Activated naive CD8-positive, alpha-beta T cell (primary cell): ENCODE results near the gene PITPNC1.
"Not testable (repeated sequence)": the region's sequence is repeated elsewhere in the genome, so short reads cannot be mapped to it uniquely, and the experiment has no call there.

Experiments
- H3K27ac Mint-ChIP-seq: one replicate; pipeline ENCODE4 v1.8.0; 2021; ENCODE audit warnings: mixed read lengths
- H3K27me3 Mint-ChIP-seq: one replicate; pipeline ENCODE4 v1.8.0; 2021; ENCODE audit warnings: mixed read lengths
- H3K36me3 Mint-ChIP-seq: one replicate; pipeline ENCODE4 v1.8.0; 2021; ENCODE audit warnings: mixed read lengths
- H3K4me1 Mint-ChIP-seq: one replicate; pipeline ENCODE4 v1.8.0; 2021; ENCODE audit warnings: low read depth, mixed read lengths
- H3K4me3 Mint-ChIP-seq: one replicate; pipeline ENCODE4 v1.8.0; 2021; ENCODE audit warnings: mild to moderate bottlenecking, mixed read lengths
- H3K9me3 Mint-ChIP-seq: one replicate; pipeline ENCODE4 v1.8.0; 2021; ENCODE audit warnings: low read depth, mixed read lengths

Gene PITPNC1

GRCh38 chr17:67623767-67624166, 246.7 kb downstream of the PITPNC1 start:
- Mint-ChIP-seq H3K9me3 (no peaks in the 10 kb centered on the region), H3K27ac (peak overlapping the region; percentile 54), H3K27me3 (no peaks in the 10 kb centered on the region), H3K4me1 (peaks cover 10% of the 10 kb centered on the region), H3K36me3 (peaks cover 5% of the 10 kb centered on the region), H3K4me3 (no peak overlapping the region)

GRCh38 chr17:67624886-67625656, 248.0 kb downstream of the PITPNC1 start:
- Mint-ChIP-seq H3K36me3 (peaks cover 5% of the 10 kb centered on the region), H3K9me3 (no peaks in the 10 kb centered on the region), H3K27me3 (no peaks in the 10 kb centered on the region), H3K4me3 (no peak overlapping the region), H3K4me1 (peaks cover 10% of the 10 kb centered on the region), H3K27ac (peak overlapping the region; percentile 34)

DNA sequence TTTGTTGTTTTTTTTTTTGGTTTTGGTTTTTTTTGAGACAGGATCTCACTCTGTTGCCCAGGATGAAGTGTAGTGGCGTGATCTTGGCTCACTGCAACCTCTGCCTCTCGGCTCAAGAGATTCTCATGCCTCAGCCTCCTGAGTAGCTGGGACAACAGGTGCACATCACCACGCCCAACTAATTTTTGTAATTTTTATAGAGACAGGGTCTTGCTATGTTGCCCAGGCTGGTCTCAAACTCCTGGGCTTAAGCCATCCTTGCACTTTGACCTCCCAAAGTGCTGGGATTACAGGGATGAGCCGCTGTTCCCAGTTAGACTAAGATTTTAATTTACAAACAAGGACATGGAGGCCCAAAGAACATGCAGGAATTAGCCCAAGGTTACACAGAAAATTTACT, 248.9 kb downstream of the PITPNC1 start:
- Mint-ChIP-seq H3K9me3 (no peaks in the 10 kb centered on the region), H3K4me3 (no peak overlapping the region), H3K27ac (no peak overlapping the region), H3K36me3 (peaks cover 5% of the 10 kb centered on the region), H3K27me3 (no peaks in the 10 kb centered on the region), H3K4me1 (peaks cover 10% of the 10 kb centered on the region)

DNA sequence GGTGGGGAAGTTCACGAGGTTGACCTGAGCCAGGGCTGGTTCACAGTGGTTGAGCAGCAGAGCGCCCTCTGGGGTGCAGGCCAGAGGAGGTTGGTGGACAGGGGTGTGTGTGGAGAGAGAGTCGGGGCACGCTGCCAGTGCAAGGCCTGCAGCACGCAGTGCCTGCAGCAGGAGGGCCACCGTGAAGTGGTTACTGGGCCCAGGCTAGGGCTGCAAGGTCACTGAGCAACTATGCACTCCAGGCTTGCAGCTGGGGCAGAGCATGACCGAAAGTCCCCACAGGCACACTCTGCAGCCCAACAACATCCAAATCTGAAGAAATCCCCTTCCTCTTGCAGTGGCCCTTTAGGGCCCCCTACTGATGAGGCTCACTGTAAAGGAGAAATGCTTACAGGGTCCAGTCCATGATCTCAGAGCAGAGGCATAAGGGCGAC, 251.5 kb downstream of the PITPNC1 start:
- Mint-ChIP-seq H3K27ac (peak overlapping the region; percentile 75), H3K4me1 (peaks cover 10% of the 10 kb centered on the region), H3K4me3 (no peak overlapping the region), H3K36me3 (peaks cover 10% of the 10 kb centered on the region), H3K9me3 (no peaks in the 10 kb centered on the region), H3K27me3 (no peaks in the 10 kb centered on the region)

DNA sequence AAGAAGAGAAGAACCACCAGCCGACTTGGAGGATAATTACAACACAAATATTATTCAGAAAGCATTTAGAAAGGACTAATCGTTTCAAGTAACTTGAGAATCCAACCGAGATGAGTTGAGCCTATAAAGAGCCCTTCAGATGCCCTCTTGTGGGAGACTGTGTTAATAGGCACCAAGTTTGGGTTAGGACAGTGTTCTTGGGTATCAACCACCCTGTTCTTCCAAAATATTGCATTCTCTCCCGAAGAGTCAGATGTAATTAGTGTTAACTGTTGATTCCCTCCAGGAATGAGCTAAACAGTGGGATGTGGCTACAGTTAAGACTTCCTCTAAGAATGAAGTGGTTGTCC, 252.9 kb downstream of the PITPNC1 start:
- H3K27ac Mint-ChIP-seq: peak overlapping the region; percentile 50
- H3K4me3 Mint-ChIP-seq: no peak overlapping the region
- peaks cover 10% of the 10 kb centered on the region for H3K36me3 Mint-ChIP-seq
- H3K4me1 Mint-ChIP-seq: peaks cover 8% of the 10 kb centered on the region
- H3K9me3 Mint-ChIP-seq: no peaks in the 10 kb centered on the region
- H3K27me3 Mint-ChIP-seq: no peaks in the 10 kb centered on the region

DNA sequence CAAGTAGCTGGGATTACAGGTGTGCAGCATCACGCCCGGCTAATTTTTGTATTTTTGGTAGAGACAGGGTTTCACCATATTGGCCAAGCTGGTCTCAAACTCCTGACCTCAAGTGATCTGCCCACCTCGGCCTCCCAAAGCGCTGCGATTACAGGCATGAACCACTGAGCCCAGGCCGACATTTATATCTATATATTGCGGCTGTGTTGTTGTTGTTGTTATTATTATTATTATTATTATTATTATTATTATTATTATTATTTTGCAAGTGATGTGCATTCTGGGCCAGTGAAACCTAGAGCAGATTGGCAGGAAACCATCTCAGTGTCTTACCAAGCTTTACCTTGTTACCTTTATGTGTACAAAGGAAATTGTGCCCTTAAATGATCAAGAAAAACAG, 253.8 kb downstream of the PITPNC1 start:
- not testable (repeated sequence) for H3K4me1 Mint-ChIP-seq, H3K27ac Mint-ChIP-seq, H3K9me3 Mint-ChIP-seq, H3K4me3 Mint-ChIP-seq, H3K27me3 Mint-ChIP-seq
- peaks cover 13% of the 10 kb centered on the region for H3K36me3 Mint-ChIP-seq

DNA sequence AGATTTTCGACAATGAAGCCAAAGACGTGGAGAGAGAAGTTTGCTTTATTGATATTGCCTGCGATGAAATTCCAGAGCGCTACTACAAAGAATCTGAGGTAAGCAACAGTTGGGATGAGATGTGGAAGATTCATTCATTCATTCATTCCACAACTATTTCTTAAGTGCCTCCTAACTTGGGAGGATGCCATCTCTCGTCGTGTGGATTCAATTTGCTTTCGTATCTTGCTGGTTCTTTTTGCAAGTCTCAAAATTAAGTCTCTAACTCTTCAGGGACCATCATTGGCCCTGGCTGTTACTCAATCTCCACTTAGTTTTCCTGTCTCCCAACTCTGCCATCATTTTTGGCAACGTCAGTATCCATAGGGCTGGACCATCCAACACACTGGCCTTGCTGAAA, 255.1 kb downstream of the PITPNC1 start:
- Mint-ChIP-seq H3K36me3 (peaks cover 11% of the 10 kb centered on the region), H3K4me1 (peaks cover 8% of the 10 kb centered on the region), H3K27me3 (no peaks in the 10 kb centered on the region), H3K4me3 (no peak overlapping the region), H3K27ac (peak overlapping the region; percentile 47), H3K9me3 (no peaks in the 10 kb centered on the region)

DNA sequence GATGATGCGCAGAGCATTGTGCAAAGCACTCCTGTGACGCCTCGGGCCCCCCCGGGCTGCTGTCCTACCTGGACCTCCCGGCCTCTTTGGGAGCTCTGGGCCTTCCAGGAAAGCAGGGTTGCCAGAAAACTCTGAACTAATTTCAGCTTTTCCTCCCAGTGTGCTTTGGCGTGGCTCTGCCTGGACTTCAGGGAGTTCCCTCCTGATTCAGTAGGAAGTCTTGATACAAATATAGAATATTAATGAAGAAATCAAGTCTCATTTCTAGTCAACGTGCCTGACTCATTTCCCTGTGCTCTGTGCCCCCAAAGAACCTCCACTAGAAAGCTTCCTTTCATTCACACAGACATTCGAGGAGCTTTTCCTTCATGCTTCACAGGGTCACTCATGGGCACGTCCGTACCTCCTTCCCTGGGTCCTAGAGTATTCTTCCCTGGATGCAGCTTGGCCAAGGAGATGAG, 256.7 kb downstream of the PITPNC1 start:
- no peaks in the 10 kb centered on the region for H3K9me3 Mint-ChIP-seq
- H3K4me3 Mint-ChIP-seq: no peak overlapping the region
- H3K4me1 Mint-ChIP-seq: no peaks in the 10 kb centered on the region
- peaks cover 8% of the 10 kb centered on the region for H3K36me3 Mint-ChIP-seq
- H3K27ac Mint-ChIP-seq: no peak overlapping the region
- H3K27me3 Mint-ChIP-seq: no peaks in the 10 kb centered on the region

- Mint-ChIP-seq H3K4me3 (no peak overlapping the region), H3K4me1 (no peaks in the 10 kb centered on the region), H3K27me3 (no peaks in the 10 kb centered on the region), H3K9me3 (no peaks in the 10 kb centered on the region), H3K27ac (peak overlapping the region; percentile 25), H3K36me3 (peaks cover 8% of the 10 kb centered on the region)
Measured at GRCh38 chr17:67635681-67636080, 258.6 kb downstream of the PITPNC1 start.

DNA sequence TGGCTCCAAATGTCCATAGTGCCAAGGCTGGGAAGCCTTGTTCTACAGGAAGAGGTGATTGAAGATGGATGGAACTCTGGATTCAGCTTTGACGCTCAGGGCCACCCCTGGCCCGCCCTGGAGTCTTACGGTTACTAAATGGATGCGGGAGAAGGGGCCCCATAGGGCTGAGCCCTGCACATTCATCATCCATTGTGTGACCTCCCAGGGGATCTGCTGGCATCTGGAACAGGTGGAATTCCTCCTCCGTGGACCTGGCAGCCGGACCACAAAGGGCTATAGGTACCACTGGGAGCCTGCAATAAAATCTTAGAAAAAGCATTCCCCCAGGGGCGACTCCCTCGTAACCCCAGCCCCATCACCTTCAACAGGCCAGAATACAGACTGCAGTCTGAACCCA, 259.2 kb downstream of the PITPNC1 start:
- H3K27ac Mint-ChIP-seq: no peak overlapping the region
- no peak overlapping the region for H3K4me3 Mint-ChIP-seq
- H3K36me3 Mint-ChIP-seq: peaks cover 10% of the 10 kb centered on the region

GRCh38 chr17:67636834-67637520, 259.9 kb downstream of the PITPNC1 start:
- H3K27ac Mint-ChIP-seq: no peak overlapping the region
- no peaks in the 10 kb centered on the region for H3K9me3 Mint-ChIP-seq

More for the DNA sequence above, 259.2 kb downstream of the PITPNC1 start:
- Mint-ChIP-seq H3K9me3 (no peaks in the 10 kb centered on the region), H3K27me3 (no peaks in the 10 kb centered on the region), H3K4me1 (no peaks in the 10 kb centered on the region)

DNA sequence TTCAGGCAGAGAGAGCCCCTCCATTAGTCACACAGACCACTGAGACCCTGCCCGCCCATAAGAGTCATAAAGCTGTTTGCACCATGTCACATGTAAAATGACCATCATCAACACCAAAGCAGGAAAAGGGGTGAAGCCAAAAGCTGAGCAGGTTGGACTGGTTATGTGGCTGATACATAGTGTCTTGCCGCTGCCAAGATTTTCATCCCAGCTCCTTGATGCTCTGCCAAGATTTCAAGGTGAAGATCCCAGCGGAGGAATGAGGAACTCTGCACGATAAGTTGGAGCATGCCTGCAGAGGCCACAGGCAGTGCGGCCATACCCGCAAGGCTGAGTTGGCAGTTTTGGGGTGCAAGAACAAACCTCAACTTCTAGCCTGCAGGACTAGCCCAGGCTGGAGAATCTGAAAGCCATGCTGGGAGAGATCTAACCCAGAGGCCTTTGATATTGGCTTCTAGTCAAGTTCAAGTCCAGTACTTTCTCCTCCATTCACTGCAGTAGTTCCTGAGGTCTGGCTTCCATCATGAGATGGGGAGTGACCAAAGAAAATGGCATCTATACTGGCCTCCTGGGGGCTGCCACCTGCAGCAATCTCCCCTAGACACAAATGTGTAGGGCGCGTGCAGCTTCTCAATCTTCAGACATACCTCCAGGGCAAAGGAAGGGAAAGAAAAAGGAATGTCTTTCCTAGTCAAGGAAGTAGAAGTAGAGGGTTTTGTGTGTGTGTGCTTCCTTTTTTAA, 261.0 kb downstream of the PITPNC1 start:
- H3K36me3 Mint-ChIP-seq: peaks cover 5% of the 10 kb centered on the region
- no peak overlapping the region for H3K27ac Mint-ChIP-seq
- H3K9me3 Mint-ChIP-seq: no peaks in the 10 kb centered on the region
- no peaks in the 10 kb centered on the region for H3K4me1 Mint-ChIP-seq
- H3K27me3 Mint-ChIP-seq: no peaks in the 10 kb centered on the region
- no peak overlapping the region for H3K4me3 Mint-ChIP-seq

More at GRCh38 chr17:67636834-67637520, 259.9 kb downstream of the PITPNC1 start:
- no peak overlapping the region for H3K4me3 Mint-ChIP-seq
- H3K36me3 Mint-ChIP-seq: peaks cover 8% of the 10 kb centered on the region
- no peaks in the 10 kb centered on the region for H3K27me3 Mint-ChIP-seq
- H3K4me1 Mint-ChIP-seq: no peaks in the 10 kb centered on the region

- no peaks in the 10 kb centered on the region for H3K4me1 Mint-ChIP-seq
- no peaks in the 10 kb centered on the region for H3K9me3 Mint-ChIP-seq
- H3K27ac Mint-ChIP-seq: peak overlapping the region; percentile 43
- H3K27me3 Mint-ChIP-seq: no peaks in the 10 kb centered on the region
- H3K4me3 Mint-ChIP-seq: no peak overlapping the region
- peaks cover 5% of the 10 kb centered on the region for H3K36me3 Mint-ChIP-seq
Measured at GRCh38 chr17:67638871-67639270, 261.8 kb downstream of the PITPNC1 start.

DNA sequence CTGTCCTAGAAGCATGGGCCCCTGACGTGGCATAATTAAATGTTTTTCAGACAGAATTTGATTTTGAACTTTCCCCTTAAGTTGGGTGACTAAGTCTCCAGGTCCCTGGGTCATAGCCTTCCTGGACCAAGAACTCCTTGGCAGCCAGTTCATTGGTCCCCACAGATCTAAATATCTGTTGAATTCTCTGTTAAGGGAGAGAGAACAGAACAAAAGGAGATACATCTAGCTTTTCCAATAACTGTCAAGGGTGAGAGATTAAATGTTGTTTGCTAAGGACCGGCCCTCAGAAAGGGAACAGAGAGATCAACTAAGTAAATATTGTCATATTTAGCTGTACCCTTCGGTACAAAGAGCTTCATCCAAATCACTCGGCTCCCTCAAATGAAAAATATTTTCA, 262.5 kb downstream of the PITPNC1 start:
- Mint-ChIP-seq H3K27me3 (no peaks in the 10 kb centered on the region), H3K36me3 (peaks cover 5% of the 10 kb centered on the region), H3K4me1 (no peaks in the 10 kb centered on the region), H3K9me3 (no peaks in the 10 kb centered on the region), H3K4me3 (no peak overlapping the region), H3K27ac (no peak overlapping the region)

DNA sequence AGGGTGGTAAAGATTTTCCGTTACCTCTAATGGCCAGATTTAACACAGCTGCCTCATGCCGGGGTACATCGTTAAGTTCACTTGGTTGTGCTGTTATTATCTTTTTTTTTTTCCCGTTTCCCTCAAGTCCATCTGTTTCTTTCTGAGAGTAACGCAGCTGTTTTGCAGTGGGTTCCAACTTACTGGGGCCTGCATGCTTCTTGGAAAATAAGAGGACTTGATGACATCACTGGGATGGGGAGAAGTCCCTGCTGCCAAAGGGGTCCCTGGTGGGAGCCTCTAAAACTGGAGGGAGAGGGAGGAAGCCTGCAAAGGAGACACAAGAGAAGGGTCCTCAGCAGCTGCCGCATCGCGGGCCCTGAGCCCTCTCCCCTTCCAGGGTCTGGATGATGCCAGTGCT, 262.9 kb downstream of the PITPNC1 start:
- Mint-ChIP-seq H3K9me3 (no peaks in the 10 kb centered on the region), H3K4me1 (no peaks in the 10 kb centered on the region), H3K4me3 (no peak overlapping the region), H3K27me3 (no peaks in the 10 kb centered on the region), H3K36me3 (peaks cover 5% of the 10 kb centered on the region), H3K27ac (no peak overlapping the region)
